GM18499 (cell line): ENCODE results near the gene DDC.
"Not testable (repeated sequence)": the region's sequence is repeated elsewhere in the genome, so short reads cannot be mapped to it uniquely, and the experiment has no call there.

ENCODE experiments used
- ATAC-seq: cut with Tn5 transposase; IDR thresholded peaks from one replicate; pipeline ENCODE4 v1.9.1; 2021; ENCODE audit warnings: moderate number of reproducible peaks; ENCODE audit not compliant: insufficient read depth, unreplicated experiment

DDC gene

GRCh38 chr7:50529093-50529862 is 35.9 kb downstream of the DDC start:
- ATAC-seq, result no peak

- ATAC-seq, result no peak
Measured at GRCh38 chr7:50528266-50529092, 36.7 kb downstream of the DDC start.

- ATAC-seq, result not testable (repeated sequence)
Measured at GRCh38 chr7:50519350-50519749, 45.9 kb downstream of the DDC start.

- ATAC-seq, result no peak
Measured at GRCh38 chr7:50513166-50513871, 51.9 kb downstream of the DDC start.

DNA sequence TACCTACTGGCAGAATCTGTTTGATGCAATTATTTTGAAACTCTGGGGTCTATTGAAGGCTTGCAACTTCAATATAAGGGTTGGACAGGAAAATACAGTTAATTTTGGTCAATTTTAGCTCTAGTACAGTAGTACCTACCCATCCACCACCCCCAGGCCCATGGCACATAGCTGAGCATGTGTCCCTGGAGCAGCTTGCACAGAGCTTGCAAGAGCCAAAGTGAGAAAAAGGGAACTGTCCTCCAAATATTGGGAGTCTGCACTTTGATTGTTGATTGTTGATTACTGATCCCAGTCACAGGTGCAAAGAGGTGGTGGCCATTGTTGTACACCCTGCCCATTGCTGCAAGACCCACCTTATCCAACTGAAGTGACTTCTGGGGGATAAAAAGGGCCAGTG is 52.8 kb downstream of the DDC start:
- no peak for ATAC-seq

GRCh38 chr7:50509459-50509858 is 55.7 kb downstream of the DDC start:
- no peak for ATAC-seq

- ATAC-seq, result no peak
Measured at GRCh38 chr7:50508471-50508943, 56.7 kb downstream of the DDC start.

DNA sequence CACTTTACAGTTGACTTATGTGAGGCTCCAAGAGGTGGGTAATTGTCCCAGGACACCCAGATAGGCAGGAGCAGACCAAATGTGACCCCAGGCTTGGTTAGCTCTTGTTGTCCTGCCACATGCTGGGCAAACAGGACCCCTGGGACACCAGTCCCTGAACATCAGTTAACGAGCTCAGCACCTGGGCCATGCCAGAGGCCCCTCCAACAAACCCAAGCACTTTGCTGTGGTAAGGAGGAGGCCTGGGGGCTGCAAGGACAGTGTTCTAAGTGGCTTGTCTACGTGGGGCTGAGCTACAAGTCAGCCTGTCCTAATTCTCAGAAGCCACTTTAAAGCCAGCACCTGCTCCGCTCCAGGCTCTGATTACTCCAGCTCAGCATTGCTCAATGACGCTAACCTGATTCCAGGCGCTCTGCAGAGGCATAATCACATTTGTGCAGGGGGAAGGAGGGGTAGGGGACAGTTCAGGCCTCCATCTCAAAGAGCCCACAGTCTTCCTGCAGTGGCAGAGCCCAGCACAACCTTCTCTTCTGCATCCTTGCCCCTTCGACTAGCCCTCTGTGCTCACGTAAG is 57.2 kb downstream of the DDC start:
- no peak for ATAC-seq

DNA sequence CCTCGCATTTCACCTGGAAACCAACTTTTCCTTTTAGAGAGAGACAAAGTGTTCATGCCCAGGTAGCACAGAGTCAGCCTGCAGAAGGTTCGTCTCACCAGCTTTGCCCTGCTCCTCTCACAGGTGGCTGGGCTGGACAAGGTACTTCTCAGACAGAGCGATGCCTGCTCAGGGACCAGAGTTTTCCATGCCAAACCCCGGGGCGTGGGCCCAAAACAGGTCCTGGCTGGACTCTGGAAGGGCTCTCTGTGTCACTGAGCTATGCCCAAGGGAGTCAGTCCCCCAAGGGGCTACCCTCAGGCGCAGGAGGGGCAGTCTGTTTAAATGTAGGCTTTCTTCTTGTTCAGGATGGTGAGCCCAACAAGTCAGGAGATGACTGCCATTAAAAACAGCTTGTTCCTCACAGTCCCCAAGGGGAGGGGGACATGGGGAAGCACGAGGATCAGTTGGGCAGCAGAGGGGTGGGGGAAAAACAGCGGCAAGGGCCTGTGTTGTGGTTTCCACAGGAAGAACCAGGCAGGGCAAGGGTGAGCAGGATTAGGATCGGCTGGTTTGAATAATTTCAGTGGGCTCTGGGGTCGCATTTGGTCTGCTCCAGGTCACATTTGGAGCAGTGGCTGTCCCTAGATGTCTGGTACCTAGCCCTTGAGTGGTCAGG is 59.5 kb downstream of the DDC start:
- no peak for ATAC-seq

DNA sequence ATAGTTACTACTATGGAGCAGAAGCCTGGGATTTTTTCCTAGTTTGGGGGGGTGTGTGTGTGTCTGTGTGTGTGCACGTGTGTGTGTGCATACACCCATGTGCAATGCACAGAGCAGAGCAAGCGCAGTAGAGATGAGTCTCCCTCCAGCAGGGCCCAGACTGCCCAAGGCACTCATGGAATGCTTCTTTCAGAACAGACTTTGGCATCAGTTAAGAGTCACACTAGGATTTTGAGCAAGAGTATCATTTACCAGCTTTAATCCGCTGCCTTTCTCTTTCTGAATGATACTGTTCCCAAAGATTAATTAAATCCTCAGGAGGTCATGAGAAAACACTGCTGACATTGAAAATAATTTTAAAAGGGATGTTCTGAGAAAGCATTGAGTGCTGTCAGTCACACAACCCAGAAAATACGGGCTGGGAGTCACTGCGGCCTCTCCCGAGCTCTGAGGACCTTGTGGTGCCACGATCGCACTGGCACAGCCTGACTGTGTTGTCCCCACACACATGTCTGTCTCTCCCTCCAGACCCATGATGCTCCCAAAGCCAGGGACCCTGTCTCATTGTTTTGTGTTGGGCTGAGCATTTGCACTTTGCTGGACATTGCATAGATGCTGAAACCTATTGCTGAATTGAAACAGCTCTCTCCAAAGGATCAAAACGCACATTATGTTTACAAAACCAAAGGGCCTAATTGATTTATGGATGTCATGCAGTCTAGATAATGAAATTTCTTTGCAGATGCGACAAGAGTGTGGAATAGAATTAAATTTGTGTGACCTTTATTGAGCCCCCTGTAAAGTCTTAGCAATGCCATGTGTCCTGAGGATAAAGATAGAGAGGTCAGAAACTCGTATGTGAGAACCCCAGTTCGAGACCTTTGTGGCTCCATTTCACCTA is 60.3 kb downstream of the DDC start:
- no peak for ATAC-seq

DNA sequence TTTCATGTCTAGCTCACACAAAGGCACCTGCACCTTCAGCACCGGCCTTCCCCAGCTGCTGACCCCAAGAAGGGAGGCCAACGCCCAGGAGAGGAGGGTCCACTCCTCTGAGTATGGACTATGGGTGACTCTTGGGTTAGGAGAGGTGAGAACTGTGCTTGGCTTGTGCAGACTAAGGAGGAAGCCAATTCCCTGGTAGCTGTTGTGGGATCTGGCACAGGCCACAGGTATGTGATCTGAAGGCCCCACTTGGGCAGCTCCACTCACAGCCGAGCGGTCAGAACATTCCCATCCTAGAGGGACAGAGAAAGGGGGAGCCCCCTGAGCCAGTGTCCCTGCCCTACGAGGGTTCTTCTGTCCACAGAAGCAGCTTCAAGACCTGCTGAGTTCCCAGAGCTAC is 62.3 kb downstream of the DDC start:
- ATAC-seq, result no peak

DNA sequence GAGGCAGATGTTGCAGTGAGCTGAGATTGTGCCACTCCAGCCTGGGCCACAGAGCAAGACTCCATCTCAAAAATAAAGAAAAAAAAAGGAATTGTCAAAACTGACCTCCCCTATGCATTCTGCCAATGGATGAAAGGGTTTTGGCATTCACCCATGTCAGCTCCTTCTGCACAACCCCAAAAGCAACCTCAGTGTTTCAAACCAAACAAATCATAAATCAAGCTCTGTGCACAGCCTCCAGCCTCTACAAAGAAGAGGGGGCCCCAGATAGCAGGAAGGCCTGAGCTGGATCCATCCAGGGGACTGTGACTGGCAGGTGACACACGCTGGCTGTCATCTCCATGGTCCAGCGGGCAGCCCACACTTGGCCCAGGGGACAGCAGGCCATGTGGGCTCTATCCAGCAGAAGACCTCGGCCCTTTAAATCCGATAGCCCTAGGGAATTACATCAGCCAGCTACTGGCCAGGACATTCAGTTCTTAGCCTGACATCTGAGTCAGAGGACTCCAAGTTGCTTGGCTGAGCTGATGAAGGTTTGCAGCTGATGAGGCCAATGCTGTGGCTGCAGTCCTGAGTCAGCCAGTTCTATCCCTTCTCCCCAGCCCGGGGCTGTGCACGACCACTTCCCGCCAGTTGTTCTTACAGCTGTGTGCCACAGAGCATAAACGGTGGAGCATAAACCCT is 63.1 kb downstream of the DDC start:
- ATAC-seq, result no peak

GRCh38 chr7:50499092-50499491 is 66.1 kb downstream of the DDC start:
- ATAC-seq, result no peak

DNA sequence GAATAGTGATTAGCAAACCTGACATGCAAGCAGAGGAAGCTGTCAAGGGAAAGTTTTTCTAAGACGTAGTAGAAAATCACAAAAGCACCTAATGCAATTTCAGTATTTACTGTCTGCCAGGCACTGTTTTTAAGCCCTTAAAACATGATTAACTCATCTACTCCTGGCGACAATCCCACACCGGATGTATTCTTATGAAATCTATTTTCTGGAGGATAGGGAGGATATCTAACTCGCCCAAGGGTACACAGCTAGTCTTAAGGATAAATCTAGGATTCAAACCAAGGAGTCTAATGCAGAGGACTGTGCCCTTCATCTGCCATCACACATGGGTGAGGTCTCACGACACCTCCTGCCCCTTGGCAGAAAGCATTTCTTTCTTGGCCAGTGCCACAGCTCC is 67.2 kb downstream of the DDC start:
- no peak for ATAC-seq

- no peak for ATAC-seq
Measured at GRCh38 chr7:50497068-50497642, 68.0 kb downstream of the DDC start.

- no peak for ATAC-seq
Measured at GRCh38 chr7:50496569-50496968, 68.6 kb downstream of the DDC start.

GRCh38 chr7:50495746-50496145 is 69.5 kb downstream of the DDC start:
- ATAC-seq, result no peak
